GM19455 (cell line): ENCODE results near the gene CDKAL1.

ENCODE experiments used
- ATAC-seq: cut with Tn5 transposase; IDR thresholded peaks from one replicate; pipeline ENCODE4 v1.9.1; 2021; ENCODE audit not compliant: unreplicated experiment

CDKAL1 gene

DNA sequence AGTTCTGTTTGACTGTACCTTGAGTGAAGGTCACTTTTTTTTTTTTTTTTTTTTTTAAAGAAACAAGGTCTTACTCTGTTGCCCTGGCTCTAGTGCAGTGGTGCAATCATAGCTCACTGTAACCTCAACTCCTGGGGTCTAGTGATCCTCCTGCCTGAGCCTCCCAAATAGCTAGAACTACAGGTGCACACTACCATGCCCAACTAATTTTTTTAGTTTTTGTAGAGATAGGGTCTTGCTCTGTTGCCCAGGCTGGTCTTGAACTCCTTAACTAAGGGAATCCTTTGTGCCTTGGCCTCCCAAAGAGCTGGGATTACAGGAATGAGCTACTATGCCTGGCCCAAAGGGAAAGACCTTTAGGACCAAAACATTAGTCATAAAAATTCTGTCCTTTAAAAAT lies 413.7 kb downstream of the CDKAL1 start:
- ATAC-seq, result no peak

- no peak for ATAC-seq
Measured at GRCh38 chr6:20948556-20948955, 414.3 kb downstream of the CDKAL1 start.

DNA sequence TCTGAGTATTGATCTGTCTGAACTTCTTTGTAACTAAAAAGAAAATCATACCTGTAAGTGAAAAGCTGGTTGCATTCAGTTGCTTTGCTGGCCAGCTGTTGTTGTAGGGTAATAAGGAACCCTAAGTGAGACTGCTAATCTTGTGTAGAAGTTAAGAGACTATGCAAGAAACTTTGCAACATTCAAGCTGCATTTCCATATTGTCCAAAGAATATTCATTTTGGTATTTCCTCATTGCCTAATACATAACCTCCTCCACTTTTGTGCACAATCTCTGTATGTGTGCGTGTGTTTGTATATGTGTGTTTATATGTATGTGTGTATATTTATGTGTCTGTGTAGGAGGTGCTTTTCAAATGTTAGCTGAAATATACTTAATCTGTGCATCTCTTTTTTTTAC lies 414.9 kb downstream of the CDKAL1 start:
- ATAC-seq, result no peak

GRCh38 chr6:20952699-20953474 lies 418.6 kb downstream of the CDKAL1 start:
- no peak for ATAC-seq

- ATAC-seq, result no peak
Measured at GRCh38 chr6:20954315-20954714, 420.1 kb downstream of the CDKAL1 start.

GRCh38 chr6:20955131-20955530 lies 420.9 kb downstream of the CDKAL1 start:
- no peak for ATAC-seq

- no peak for ATAC-seq
Measured at GRCh38 chr6:20955751-20956150, 421.5 kb downstream of the CDKAL1 start.

GRCh38 chr6:20960067-20960466 lies 425.8 kb downstream of the CDKAL1 start:
- no peak for ATAC-seq

DNA sequence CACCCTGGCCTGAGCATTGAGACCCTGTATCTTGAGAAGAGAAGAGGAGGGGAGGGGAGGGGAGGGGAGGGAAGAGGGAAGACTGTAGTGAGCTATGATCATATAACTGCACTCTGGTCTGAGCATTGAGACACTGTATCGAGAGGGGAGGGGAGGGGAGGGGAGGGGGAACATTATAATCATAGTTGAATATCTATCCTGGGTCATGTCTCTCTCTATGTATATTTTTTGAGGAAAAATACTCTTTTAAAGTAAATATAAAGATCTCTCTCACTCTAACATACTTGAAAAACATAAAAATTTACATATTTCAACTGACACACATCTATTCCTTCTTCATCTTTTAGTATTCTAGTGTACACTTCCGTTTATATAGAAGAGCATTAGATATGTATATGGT lies 431.0 kb downstream of the CDKAL1 start:
- ATAC-seq, result no peak

DNA sequence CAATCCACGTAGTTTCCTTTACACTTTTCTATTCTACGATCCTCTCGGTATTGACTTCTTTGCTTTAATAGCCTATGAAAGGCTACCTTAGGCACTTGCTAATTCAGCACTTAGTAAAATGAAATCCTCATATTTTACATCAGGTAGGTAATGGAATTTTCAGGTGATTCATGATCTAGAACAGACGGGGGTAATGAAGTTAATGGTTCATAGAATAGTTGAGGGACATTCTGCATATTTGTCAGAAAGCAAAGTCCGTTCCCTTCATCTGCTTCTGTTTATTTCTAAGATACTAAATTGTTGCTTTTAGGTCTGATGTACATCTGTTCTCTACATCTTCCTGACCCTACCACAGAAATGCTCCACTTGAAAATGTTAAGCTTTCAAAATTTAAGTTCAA lies 431.7 kb downstream of the CDKAL1 start:
- ATAC-seq, result no peak

DNA sequence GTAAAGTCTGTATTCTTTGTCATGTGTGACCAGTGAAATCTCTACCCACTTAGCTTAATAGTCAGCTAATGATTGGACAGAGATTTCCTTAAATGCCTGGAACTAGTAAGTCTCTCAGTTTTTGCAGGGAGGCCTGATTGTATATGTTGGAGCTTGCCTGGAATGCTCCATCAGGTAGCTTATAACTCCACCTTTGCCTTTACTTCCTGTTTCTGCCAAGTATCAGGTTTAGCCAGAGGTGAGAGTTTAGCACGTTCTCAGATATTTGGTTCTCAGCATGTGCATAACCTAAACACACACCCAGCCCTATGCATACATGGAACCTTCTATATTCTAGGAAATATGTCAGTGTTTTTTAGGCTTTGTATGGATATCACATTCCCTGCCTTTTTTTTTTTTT lies 435.3 kb downstream of the CDKAL1 start:
- no peak for ATAC-seq

DNA sequence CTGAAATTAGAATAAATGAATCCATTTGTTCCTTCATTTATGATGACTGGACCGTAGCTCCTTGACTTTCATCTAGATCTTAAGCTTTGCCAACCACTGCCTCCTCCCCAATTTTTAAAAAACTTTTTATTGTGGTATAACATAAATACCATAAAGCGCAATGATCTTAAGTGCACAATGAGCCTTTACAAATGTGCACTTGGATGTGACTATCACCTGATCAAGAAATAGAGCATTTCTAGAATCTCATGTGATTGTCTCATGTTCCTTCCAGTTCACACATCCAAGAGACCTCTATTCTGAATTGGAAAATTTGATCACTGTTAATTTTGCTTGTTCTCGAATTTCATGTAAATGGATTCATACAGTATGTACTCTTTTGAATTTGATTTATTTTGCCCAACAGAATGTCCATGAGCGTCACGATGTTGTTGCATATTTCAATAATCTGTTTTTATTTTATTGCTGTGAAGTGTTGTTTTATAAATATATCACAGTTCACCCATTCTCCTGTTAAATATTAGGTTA lies 442.2 kb downstream of the CDKAL1 start:
- no peak for ATAC-seq

DNA sequence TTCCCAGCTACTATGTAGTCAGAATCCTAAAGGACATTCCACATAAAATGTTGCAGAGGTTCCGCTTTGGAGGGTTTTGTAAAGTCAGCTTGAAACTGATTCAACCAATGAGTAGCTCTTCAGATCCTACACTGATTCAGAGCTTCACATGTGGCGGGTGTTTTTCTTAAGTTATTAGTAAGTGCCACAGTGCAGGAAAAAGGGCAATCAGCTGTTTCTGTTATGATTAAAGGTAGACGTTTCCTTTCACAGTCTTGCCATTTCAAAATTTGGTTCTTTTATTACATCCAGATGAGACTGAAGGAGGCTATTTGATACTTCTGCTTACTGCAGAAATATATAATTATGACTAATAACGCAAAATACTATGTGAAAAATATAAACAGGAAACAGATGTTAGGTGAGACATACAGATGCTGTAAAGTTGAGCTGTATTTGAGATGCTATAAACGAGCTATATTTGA lies 443.9 kb downstream of the CDKAL1 start:
- peak; percentile 91 for ATAC-seq

DNA sequence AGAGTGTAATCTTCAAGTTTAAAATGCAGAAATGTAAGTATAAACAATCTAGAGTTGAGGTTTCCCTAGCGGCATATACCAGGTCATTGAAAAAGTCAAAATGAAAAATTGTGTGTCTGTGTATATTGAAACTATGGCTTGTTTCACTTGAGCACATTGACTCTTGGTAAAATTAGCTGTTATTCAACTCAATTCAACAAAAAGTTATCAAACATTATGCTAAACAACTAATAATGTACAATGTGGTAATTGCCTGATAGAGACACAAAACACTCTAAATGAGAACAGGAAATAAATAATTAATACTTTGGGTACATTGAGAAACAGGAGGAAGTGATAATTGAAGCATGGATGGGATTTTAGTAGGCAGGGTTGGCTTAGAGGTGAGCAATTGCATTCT lies 444.8 kb downstream of the CDKAL1 start:
- no peak for ATAC-seq

GRCh38 chr6:20983961-20984360 lies 449.7 kb downstream of the CDKAL1 start:
- ATAC-seq, result no peak

GRCh38 chr6:20985821-20986220 lies 451.6 kb downstream of the CDKAL1 start:
- no peak for ATAC-seq

DNA sequence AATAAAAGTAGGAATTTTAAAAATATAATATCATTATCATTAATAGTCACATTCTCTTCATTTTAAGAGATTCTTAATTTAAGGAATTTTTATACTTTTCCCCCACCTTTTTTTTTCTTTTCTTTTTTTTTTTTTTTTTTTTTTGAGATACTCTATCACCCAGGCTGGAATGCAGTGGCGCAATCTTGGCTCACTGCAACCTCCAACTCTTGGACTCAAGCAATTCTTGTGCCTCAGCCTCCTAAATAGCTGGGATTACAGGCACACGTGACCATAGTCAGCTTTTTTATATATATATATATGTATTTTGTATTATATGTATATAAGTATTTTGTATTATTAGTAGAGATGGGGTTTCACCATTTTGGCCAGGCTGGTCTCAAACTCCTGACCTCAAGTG lies 457.7 kb downstream of the CDKAL1 start:
- ATAC-seq, result no peak

DNA sequence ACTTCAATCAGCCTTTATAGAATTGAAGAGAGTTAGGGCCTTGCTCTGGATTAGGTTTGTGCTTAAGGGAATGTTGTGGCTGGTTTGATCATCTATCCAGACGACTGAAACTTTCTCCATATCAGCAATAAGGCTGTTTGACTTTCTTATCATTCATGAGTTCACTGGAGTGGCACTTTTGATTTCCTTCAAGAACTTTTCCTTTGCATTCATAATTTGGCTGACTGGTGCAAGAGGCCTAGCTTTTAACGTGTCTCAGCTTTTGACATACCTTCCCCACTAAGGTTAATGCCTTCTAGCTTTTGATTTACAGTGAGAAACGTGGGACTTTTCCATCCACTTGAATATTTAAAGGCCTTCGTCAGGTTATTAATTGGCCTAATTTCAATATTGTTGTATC lies 461.8 kb downstream of the CDKAL1 start:
- ATAC-seq, result no peak

DNA sequence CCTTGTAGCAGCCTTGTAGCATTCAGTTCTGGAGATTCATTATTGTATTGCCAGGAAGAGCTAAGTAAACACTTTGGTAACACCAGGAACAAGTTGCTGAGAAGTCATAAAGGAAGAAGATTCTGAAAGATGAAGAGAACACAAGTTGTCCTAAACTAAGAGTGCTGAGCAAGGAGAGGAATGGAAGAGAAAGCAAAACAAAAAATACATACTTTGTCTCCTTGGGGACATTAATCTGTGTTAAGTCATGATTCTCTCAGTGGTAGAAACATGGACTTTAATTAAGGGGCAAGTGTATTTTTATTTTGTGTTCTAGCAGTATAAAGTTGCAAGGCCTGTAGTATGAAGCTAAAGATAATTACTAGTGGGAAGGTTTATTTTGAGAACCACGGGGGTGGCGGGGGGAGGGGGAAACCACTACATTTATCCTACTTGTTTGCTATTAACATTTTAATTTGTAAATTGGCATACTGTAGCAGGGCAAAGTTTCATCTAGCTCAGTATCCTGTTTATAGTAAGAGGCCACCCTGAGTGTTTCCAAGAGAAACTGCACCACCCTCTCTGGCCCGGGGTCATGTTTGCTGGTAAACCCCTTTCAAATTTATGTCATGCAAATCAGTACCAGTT lies 463.0 kb downstream of the CDKAL1 start:
- ATAC-seq, result no peak

DNA sequence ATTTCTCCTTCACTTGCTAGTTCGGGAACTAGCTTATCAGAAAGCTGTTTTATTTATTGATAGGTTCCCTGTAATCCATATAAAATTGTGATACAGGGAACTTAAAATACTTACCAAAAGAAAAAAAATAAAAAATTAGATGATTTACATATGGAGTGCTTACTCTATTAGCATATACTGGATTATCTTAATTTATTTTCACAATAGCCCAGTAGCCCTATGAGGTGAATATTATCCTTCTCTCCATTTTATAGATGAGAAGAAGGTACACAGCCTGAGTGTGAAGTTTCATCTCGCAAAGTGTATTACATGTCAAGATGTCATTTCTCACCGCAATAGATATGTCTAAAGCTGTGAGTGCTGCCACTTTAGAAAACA lies 463.5 kb downstream of the CDKAL1 start:
- ATAC-seq, result no peak

DNA sequence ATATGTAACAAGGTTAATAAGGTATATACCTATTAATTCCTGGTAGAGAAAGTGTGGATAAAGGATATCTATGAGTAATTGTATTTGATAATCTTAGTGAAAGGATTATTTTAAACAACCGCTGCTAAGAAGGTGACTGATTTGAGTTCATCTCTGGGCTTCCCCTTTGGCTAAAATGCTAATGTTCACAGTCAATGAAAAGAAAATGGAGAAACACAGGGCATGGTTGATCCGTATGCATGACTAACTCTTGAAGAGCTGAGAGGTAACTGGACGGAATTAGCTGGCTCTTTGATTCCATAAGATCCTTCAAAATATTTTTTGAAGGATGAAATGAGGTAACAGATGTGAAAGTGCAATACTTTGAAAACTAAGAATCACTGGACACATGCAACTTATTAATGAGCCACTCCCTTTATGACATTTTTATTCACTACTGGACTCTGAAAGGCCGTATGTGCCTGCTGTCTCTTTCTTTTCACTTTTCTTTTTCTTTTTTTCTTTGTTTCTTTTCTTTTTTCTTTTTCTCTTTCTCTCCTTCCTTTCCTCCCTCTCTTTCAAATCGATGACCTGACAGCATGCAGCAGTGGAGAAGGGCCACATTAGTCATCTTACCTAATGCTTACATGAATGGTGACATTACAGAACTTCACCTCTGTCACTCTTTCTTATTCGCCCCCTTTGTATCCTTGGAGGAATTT lies 464.6 kb downstream of the CDKAL1 start:
- no peak for ATAC-seq

- ATAC-seq, result no peak
Measured at GRCh38 chr6:21000331-21000801, 466.1 kb downstream of the CDKAL1 start.
